ENCODE results near the gene TSKU.
"Not testable (repeated sequence)": the region's sequence is repeated elsewhere in the genome, so short reads cannot be mapped to it uniquely, and the experiment has no call there.

TSKU gene

DNA sequence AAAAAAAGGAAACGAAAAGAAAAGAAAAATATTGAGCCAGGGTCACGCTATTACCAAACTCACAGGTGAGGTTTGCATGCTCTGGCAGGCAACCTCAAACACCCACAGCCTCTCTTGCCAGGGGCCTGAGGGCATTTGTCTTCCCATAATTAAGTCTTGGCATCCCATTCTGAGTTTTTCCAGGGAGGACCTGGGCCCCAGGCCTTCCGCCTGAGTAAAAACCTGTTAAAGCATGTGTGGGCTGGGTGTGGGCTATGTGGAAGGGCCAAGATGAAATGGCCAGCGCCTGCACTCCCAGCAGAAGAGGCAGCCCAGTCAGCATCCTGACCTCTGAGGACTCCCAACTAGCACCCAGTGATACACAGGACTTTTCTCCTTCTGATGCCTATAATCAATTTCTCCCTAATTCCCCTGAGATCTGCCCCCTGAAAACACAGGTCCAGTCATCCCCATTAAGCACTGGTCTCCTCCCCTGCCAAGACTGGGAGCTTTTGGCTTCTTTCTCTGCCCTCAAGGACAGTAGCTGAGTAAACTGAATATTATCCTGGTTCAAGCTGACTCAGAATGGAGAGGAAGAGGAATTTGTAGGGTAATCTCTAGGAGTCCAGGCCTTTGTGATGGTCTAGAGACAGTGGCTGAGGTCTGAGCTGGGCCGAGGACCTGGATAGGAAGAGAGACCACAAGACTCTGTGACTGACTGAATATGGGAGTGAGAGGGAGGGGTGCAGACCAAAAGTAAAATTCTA, 42.0 kb downstream of the TSKU start:
- TF ChIP-seq CTCF (IDR thresholded peaks at IDR 0.05) = no peak
- no peak overlapping the region for H3K4me3 ChIP-seq (ENCODE audit: low read depth, low read length)
- H3K27ac ChIP-seq = peak overlapping the region; percentile 11

GRCh38 chr11:76825726-76826396, 42.7 kb downstream of the TSKU start:
- H3K27ac ChIP-seq = no peak overlapping the region
- no peak for TF ChIP-seq CTCF (IDR thresholded peaks at IDR 0.05)

More for the DNA sequence above, 42.0 kb downstream of the TSKU start:
- Histone ChIP-seq H3K4me2 (ENCODE audit: low read length) (no peak overlapping the region), H3K4me1 (no peaks in the 10 kb centered on the region), H3K79me2 (no peaks in the 10 kb centered on the region), H2AFZ (no peak overlapping the region), H3K9ac (no peak overlapping the region), H3K27me3 (ENCODE audit: control insufficient read depth, insufficient read depth, low read length) (no peaks in the 10 kb centered on the region), H3K9me3 (ENCODE audit: control insufficient read depth, low read length) (no peaks in the 10 kb centered on the region), H3K36me3 (ENCODE audit: control insufficient read depth, insufficient read depth, low read length) (no peaks in the 10 kb centered on the region)

GRCh38 chr11:76826508-76826907, 43.4 kb downstream of the TSKU start:
- not testable (repeated sequence) for H3K9me3 ChIP-seq (ENCODE audit: control insufficient read depth, low read length); H3K9ac ChIP-seq; H3K27me3 ChIP-seq (ENCODE audit: control insufficient read depth, insufficient read depth, low read length); H3K36me3 ChIP-seq (ENCODE audit: control insufficient read depth, insufficient read depth, low read length); H3K4me3 ChIP-seq (ENCODE audit: low read depth, low read length); H3K79me2 ChIP-seq; H2AFZ ChIP-seq; H3K27ac ChIP-seq; H3K4me1 ChIP-seq; H3K4me2 ChIP-seq (ENCODE audit: low read length)

More at GRCh38 chr11:76825726-76826396, 42.7 kb downstream of the TSKU start:
- H3K27me3 ChIP-seq (ENCODE audit: control insufficient read depth, insufficient read depth, low read length) = no peaks in the 10 kb centered on the region
- no peaks in the 10 kb centered on the region for H3K79me2 ChIP-seq
- no peak overlapping the region for H3K9ac ChIP-seq
- no peaks in the 10 kb centered on the region for H3K9me3 ChIP-seq (ENCODE audit: control insufficient read depth, low read length)
- no peak overlapping the region for H3K4me3 ChIP-seq (ENCODE audit: low read depth, low read length)
- no peaks in the 10 kb centered on the region for H3K36me3 ChIP-seq (ENCODE audit: control insufficient read depth, insufficient read depth, low read length)
- H3K4me1 ChIP-seq = no peaks in the 10 kb centered on the region
- H2AFZ ChIP-seq = no peak overlapping the region
- no peak overlapping the region for H3K4me2 ChIP-seq (ENCODE audit: low read length)

- not testable (repeated sequence) for H3K27ac ChIP-seq; H3K4me3 ChIP-seq (ENCODE audit: low read depth, low read length); H3K9ac ChIP-seq; H3K4me2 ChIP-seq (ENCODE audit: low read length); H3K9me3 ChIP-seq (ENCODE audit: control insufficient read depth, low read length); H2AFZ ChIP-seq; H3K4me1 ChIP-seq; H3K79me2 ChIP-seq; H3K36me3 ChIP-seq (ENCODE audit: control insufficient read depth, insufficient read depth, low read length); H3K27me3 ChIP-seq (ENCODE audit: control insufficient read depth, insufficient read depth, low read length)
Measured at GRCh38 chr11:76827005-76827404, 43.8 kb downstream of the TSKU start.

DNA sequence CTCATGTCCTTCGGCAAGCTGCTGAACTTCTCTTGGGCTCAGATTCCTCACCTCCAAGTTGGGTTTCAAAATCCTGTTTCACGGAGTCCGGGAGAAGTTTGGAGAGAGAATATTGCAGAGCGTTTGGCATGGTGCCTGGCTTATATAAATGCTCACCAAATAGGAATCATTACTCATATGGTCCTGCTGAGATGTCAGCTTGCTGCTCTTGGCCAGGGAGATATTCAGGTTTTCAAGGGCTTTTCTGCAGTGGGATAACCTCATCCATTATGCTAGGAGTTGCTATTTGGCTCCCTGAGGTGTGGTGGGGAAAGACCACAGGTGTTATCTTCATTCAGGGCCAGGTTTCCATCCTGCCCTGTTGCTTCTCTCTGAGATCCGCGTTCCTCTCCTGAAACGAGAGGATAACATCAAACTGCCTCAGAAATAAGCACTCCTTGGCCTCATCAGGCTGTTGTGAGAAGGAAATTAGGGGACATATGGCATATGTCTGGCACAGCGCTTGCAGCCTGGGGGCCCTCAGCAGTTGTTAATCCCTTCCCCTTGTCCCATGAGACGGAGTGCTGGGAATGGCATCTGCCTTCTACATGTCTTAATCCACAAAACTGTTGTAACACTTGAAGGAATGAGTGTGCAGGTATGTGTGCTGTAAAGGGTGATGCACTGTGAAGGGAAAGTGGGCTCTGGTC, 47.6 kb downstream of the TSKU start:
- no peaks in the 10 kb centered on the region for H3K79me2 ChIP-seq
- no peak overlapping the region for H2AFZ ChIP-seq
- no peak overlapping the region for H3K4me2 ChIP-seq (ENCODE audit: low read length)
- H3K27ac ChIP-seq = no peak overlapping the region
- no peaks in the 10 kb centered on the region for H3K27me3 ChIP-seq (ENCODE audit: control insufficient read depth, insufficient read depth, low read length)
- H3K9me3 ChIP-seq (ENCODE audit: control insufficient read depth, low read length) = no peaks in the 10 kb centered on the region
- H3K36me3 ChIP-seq (ENCODE audit: control insufficient read depth, insufficient read depth, low read length) = no peaks in the 10 kb centered on the region
- H3K4me1 ChIP-seq = no peaks in the 10 kb centered on the region
- no peak overlapping the region for H3K4me3 ChIP-seq (ENCODE audit: low read depth, low read length)
- H3K9ac ChIP-seq = no peak overlapping the region
- no peak for TF ChIP-seq CTCF (IDR thresholded peaks at IDR 0.05)
